Measurements from ENCODE around the gene RHCE. TPM values are rescaled to one million over a fixed set of nuclear protein-coding genes. Genes with fewer than 3 reads are reported as not detected.
"Not testable (repeated sequence)": the region's sequence is repeated elsewhere in the genome, so short reads cannot be mapped to it uniquely, and the experiment has no call there.

RHCE gene
- total and polyA plus RNA-seq, 8 donors = 0.13 to 2.9 TPM; not detected in 6

- H3K36me3 ChIP-seq; H3K9me3 ChIP-seq; H3K27ac ChIP-seq; H3K27me3 ChIP-seq; H3K4me1 ChIP-seq; DNase-seq; H3K4me3 ChIP-seq; intact Hi-C loops (cut with DNase I; ENCODE audit: low total_unique reads): not testable (repeated sequence)
- WGBS, 5 donors = 79 to 93% (median 92%) methylated on average over 9 of the region's 9 CpGs
Observed at GRCh38 chr1:25320314-25320938, 100.2 kb downstream of the RHCE start.

DNA sequence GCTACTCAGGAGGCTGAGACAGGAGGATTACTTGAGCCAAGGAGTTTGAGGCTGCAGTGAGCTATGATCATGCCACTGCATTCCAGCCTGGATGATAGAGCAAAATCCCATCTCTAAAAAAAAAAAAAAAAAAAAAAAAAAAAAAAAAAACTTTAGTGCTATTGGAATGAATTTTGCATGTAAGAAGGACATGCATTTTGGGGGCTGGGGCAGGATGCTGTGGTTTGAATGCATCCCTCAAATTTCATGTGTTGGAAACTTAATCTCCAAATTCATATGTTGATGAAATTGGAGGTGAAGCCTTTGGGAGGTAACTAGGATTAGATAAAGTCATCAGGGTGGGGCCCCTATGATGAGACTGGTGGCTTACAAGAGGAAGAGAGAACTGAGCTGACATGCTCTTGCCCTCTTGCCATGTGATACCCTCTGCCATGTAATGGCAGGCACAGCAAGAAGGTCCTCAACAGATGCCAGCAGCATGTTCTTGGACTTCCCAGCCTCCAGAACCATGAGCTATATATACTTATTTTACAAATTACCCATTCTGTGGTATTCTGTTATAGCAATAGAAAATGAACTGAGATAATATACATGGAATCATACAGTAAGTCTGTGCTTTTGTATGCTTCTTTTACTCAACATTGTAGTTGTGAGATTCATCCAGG lies 107.7 kb downstream of the RHCE start:
- intact Hi-C loops (cut with DNase I; ENCODE audit: low total_unique reads); H3K27ac ChIP-seq; H3K27me3 ChIP-seq; H3K4me3 ChIP-seq; H3K9me3 ChIP-seq; DNase-seq; H3K4me1 ChIP-seq: not testable (repeated sequence)
- H3K36me3 ChIP-seq = peaks cover 0 to 12% (median 0%) of the 10 kb centered on the region in 4 donors

Other genes starting within 250 kb of the RHCE start
- 10 to 100 TPM; 17.9 to 57.3 (median 29.8) TPM for gene SYF2, start 188.3 kb downstream of the RHCE start, total RNA-seq
- 100 to 1,000 TPM in 1 of 3 donors, 10 to 100 TPM in 2; 71.1 to 146 (median 85.2) TPM for gene SYF2, start 188.3 kb downstream of the RHCE start, polyA plus RNA-seq
- 100 to 1,000 TPM in 4 of 5 donors, 10 to 100 TPM in 1; 95.8 to 476 (median 158) TPM for gene RSRP1, start 173.4 kb downstream of the RHCE start, total RNA-seq
- gene RSRP1, start 173.4 kb downstream of the RHCE start, polyA plus RNA-seq = 100 to 1,000 TPM in 1 of 3 donors, 10 to 100 TPM in 2; 12.8 to 211 (median 44.2) TPM
- gene RHD, start 148.3 kb downstream of the RHCE start, total RNA-seq = under 1 TPM in 1 of 5 donors, not detected in 4; 0.18 TPM
- gene RHD, start 148.3 kb downstream of the RHCE start, polyA plus RNA-seq = not detected
- 100 to 1,000 TPM in 1 of 5 donors, 10 to 100 TPM in 4; 27.2 to 115 (median 67.2) TPM for gene TMEM50A, start 82.5 kb downstream of the RHCE start, total RNA-seq
- gene TMEM50A, start 82.5 kb downstream of the RHCE start, polyA plus RNA-seq = 10 to 100 TPM; 40.5 to 83.3 (median 43.7) TPM
- gene MACO1, start 10.1 kb upstream of the RHCE start, total RNA-seq = 10 to 100 TPM in 4 of 5 donors, 1 to 10 TPM in 1; 4.9 to 19.8 (median 14.8) TPM
- 1 to 10 TPM; 5.4 to 9.3 (median 5.7) TPM for gene MACO1, start 10.1 kb upstream of the RHCE start, polyA plus RNA-seq
- gene LDLRAP1, start 122.8 kb upstream of the RHCE start, total RNA-seq = 10 to 100 TPM in 4 of 5 donors, not detected in 1; 10.6 to 73.7 (median 39.8) TPM
- 10 to 100 TPM; 13.3 to 17.6 (median 15.7) TPM for gene LDLRAP1, start 122.8 kb upstream of the RHCE start, polyA plus RNA-seq
- gene MAN1C1, start 196.0 kb upstream of the RHCE start, total RNA-seq = 10 to 100 TPM in 1 of 5 donors, 1 to 10 TPM in 4; 4.6 to 33.9 (median 6.4) TPM
- 10 to 100 TPM in 1 of 3 donors, 1 to 10 TPM in 2; 4.3 to 10.0 (median 4.5) TPM for gene MAN1C1, start 196.0 kb upstream of the RHCE start, polyA plus RNA-seq